ENCODE measurements around the gene DCLK1.

DNA sequence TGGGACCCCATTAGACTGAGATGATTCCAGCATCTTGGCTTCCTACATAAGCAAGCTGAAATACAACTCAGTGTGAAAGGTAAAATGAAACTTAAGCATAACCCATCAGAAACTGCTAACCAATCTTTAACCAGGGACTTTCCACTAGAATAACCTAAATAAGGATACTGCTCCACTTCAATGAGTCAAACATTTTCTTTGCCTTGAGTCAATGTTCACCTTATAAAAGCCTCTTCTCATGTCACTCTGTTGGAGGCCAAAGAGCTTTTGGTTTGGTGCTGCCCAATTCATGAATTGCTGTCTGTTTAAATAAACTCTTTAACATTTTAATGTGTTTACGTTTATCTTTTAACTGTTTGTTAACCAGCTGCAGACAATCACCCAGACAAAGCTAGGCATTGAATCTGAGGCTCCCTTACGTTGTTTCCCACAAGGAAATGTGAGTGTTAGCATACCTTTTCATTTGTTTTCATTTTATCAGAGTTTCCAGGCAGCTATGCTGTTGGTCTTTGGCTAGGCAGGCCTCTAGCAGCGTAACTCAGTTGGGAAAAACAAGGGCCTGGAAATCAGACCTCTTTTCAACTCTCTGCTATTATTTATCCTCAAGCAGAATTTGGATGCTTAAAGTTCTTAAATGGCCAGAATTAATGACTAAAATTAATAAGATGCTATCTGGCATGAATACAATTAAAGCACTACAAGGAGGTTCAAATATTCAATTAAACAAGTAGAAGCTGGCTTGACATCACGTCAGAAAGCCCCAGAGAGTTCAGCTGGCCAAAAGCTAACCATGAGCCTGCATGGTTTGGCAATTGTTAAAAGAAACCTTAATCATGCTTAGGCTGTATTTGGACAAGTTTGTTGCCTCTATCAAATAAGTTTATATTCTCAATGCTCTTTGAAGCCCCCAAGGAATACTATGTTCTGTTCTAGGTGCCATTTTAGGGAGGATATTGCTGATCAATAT is 200.2 kb downstream of the DCLK1 start:
- TF ChIP-seq CTCF (IDR thresholded peaks at IDR 0.05), result no peak
- TF ChIP-seq POLR2A (IDR thresholded peaks at IDR 0.05), result no peak

All from prostate gland (tissue), 2 donors.